CD14-positive monocyte (primary cell): Measurements from ENCODE around the gene MS4A5. TPM values are rescaled to one million over a fixed set of nuclear protein-coding genes. Genes with fewer than 3 reads are reported as not detected.

Experiments
- DNase-seq, 3 donors: peaks; one replicate each; pipeline ENCODE4 v3.0.0-alpha.2; 2011 to 2022
- H2AFZ ChIP-seq: 2 replicates; pipeline ENCODE4 v1.6.0; 2012; ENCODE audit warnings: mild to moderate bottlenecking, low read depth, low read length, inconsistent platforms; ENCODE audit not compliant: insufficient read depth, poor library complexity, severe bottlenecking
- H3K27ac ChIP-seq, 2 donors: 1 replicate in 1 of 2; 2 replicates in 1 of 2; pipeline ENCODE4 v1.5.1; 2012 to 2013; ENCODE audit warnings: low read length in 2 of 2, control low read depth in 1 of 2, inconsistent platforms in 1 of 2, low read depth in 1 of 2, mild to moderate bottlenecking in 1 of 2
- H3K27me3 ChIP-seq, 2 donors: one replicate each; pipeline versions ENCODE4 v1.6.0 to v1.6.1; 2011 to 2013; ENCODE audit warnings: low read length in 2 of 2; ENCODE audit not compliant: control insufficient read depth in 2 of 2, insufficient read depth in 2 of 2
- H3K36me3 ChIP-seq, 2 donors: replicated peaks in 1 of 2; 1 replicate in 1 of 2; 2 replicates in 1 of 2; pipeline versions ENCODE4 v1.5.1 to v1.6.1; 2012 to 2013; ENCODE audit warnings: low read length in 2 of 2, control low read depth in 1 of 2, inconsistent platforms in 1 of 2, mild to moderate bottlenecking in 1 of 2; ENCODE audit not compliant: insufficient read depth in 2 of 2, control insufficient read depth in 1 of 2
- H3K4me1 ChIP-seq, 2 donors: 1 replicate in 1 of 2; 2 replicates in 1 of 2; pipeline versions ENCODE4 v1.5.1 to v1.6.1; 2012 to 2013; ENCODE audit warnings: low read length in 2 of 2, control low read depth in 1 of 2, inconsistent platforms in 1 of 2, mild to moderate bottlenecking in 1 of 2, moderate library complexity in 1 of 2; ENCODE audit not compliant: insufficient read depth in 2 of 2, control insufficient read depth in 1 of 2
- H3K4me2 ChIP-seq: replicated peaks from 2 replicates; pipeline ENCODE3; 2012; ENCODE audit warnings: low read length, moderate library complexity, mild to moderate bottlenecking; ENCODE audit not compliant: poor library complexity, severe bottlenecking; ENCODE audit errors: extremely low read depth
- H3K4me3 ChIP-seq, 3 experiments: fragments of 200-600 bp in 1 of 3; sonication (generic) in 1 of 3; replicated peaks in 1 of 3; 1 replicate in 2 of 3; 2 replicates in 1 of 3; pipeline ENCODE4 v1.5.1; 2011 to 2013; ENCODE audit warnings: low read length in 3 of 3, mild to moderate bottlenecking in 3 of 3, control low read depth in 2 of 3, low read depth in 2 of 3, inconsistent platforms in 1 of 3, moderate library complexity in 1 of 3
- H3K79me2 ChIP-seq: 2 replicates; pipeline ENCODE4 v1.6.0; 2012; ENCODE audit warnings: mild to moderate bottlenecking, control low read depth, inconsistent platforms, low read length, moderate library complexity; ENCODE audit not compliant: insufficient read depth
- H3K9ac ChIP-seq: 2 replicates; pipeline ENCODE4 v1.6.0; 2017; ENCODE audit warnings: low read length, mild to moderate bottlenecking; ENCODE audit not compliant: insufficient read depth, poor library complexity, severe bottlenecking
- H3K9me3 ChIP-seq, 2 donors: replicated peaks in 1 of 2; 1 replicate in 1 of 2; 2 replicates in 1 of 2; pipeline versions ENCODE4 v1.5.1 to v1.6.1; 2012 to 2013; ENCODE audit warnings: low read length in 2 of 2, control low read depth in 1 of 2; ENCODE audit not compliant: control insufficient read depth in 1 of 2, insufficient read depth in 1 of 2
- H4K20me1 ChIP-seq: 2 replicates; pipeline ENCODE4 v1.6.0; 2012; ENCODE audit warnings: mild to moderate bottlenecking, low read length, control low read depth, moderate library complexity; ENCODE audit not compliant: insufficient read depth
- H3K27ac Mint-ChIP-seq, 7 donors: one replicate each; pipeline ENCODE4 v1.8.0; 2020; ENCODE audit warnings: mild to moderate bottlenecking in 7 of 7, mixed read lengths in 7 of 7, moderate library complexity in 6 of 7, inconsistent platforms in 2 of 7
- H3K27me3 Mint-ChIP-seq, 3 donors: one replicate each; pipeline ENCODE4 v1.8.0; 2021 to 2022; ENCODE audit warnings: low read depth in 3 of 3, mild to moderate bottlenecking in 3 of 3, mixed read lengths in 3 of 3, moderate library complexity in 3 of 3, inconsistent platforms in 1 of 3
- H3K36me3 Mint-ChIP-seq, 2 donors: one replicate each; pipeline ENCODE4 v1.8.0; 2020; ENCODE audit warnings: mixed read lengths in 2 of 2, inconsistent platforms in 1 of 2, mild to moderate bottlenecking in 1 of 2
- H3K4me1 Mint-ChIP-seq: one replicate; pipeline ENCODE4 v1.8.0; 2020; ENCODE audit warnings: mild to moderate bottlenecking, mixed read lengths
- H3K4me3 Mint-ChIP-seq, 2 donors: one replicate each; pipeline ENCODE4 v1.8.0; 2020; ENCODE audit warnings: mild to moderate bottlenecking in 2 of 2, mixed read lengths in 2 of 2, moderate library complexity in 1 of 2
- H3K9me3 Mint-ChIP-seq, 7 donors: one replicate each; pipeline ENCODE4 v1.8.0; 2020 to 2022; ENCODE audit warnings: mixed read lengths in 7 of 7, mild to moderate bottlenecking in 6 of 7, moderate library complexity in 6 of 7, inconsistent platforms in 2 of 7
- WGBS: methylation state at CpG from one replicate; pipeline ENCODE4 v1.1.5; 2013; ENCODE audit warnings: missing lambda C conversion rate; ENCODE audit not compliant: insufficient coverage; 5-methylcytosine and 5-hydroxymethylcytosine counted together
- intact Hi-C, 2 donors: fragments of 100-400 bp; cut with micrococcal nuclease; formaldehyde crosslinking; loops; one replicate each; pipeline versions ENCODE4 v1.15.0 to v1.15.1; 2023
- polyA plus RNA-seq, 3 donors: library from polyadenylated mRNA; depleted of rRNA in 1 of 3; unstranded in 2 of 3; stranded (reverse) in 1 of 3; fragments of 300-500 nt in 2 of 3; fragments of >200 nt in 1 of 3; fragmentation: Illumina TruSeq in 2 of 3; gene quantifications; 1 replicate in 2 of 3; 2 replicates in 1 of 3; pipeline ENCODE4 v1.2.3, GENCODE V29; 2012 to 2021
- TF ChIP-seq, protein P1 (sequence below): fragments of 200-600 bp; IDR thresholded peaks from one replicate; pipeline ENCODE4 v1.8.0; 2022; ENCODE audit warnings: antibody characterized with exemption, mild to moderate bottlenecking

Gene MS4A5
- polyA plus RNA-seq, 3 donors = not detected

GRCh38 chr11:60433401-60433800 is 4.0 kb downstream of the MS4A5 start:
- WGBS = no CpG with 5 or more reads among the region's 4 CpGs
- Histone ChIP-seq H3K36me3 (no peaks in the 10 kb centered on the region), H2AFZ (no peak overlapping the region), H3K79me2 (no peaks in the 10 kb centered on the region), H3K27ac (no peak overlapping the region), H3K4me1 (no peaks in the 10 kb centered on the region), H3K4me3 (no peak overlapping the region), H3K27me3 (peaks cover 0 to 2% of the 10 kb centered on the region in 2 donors), H3K4me2 (no peak overlapping the region), H4K20me1 (no peaks in the 10 kb centered on the region), H3K9me3 (no peaks in the 10 kb centered on the region), H3K9ac (no peak overlapping the region)
- Mint-ChIP-seq H3K27me3 (peaks cover 0 to 4% (median 0%) of the 10 kb centered on the region in 3 donors), H3K9me3 (peaks cover 0 to 3% (median 0%) of the 10 kb centered on the region in 7 donors), H3K4me1 (peaks cover 13% of the 10 kb centered on the region), H3K4me3 (no peak overlapping the region), H3K27ac (no peak overlapping the region), H3K36me3 (no peaks in the 10 kb centered on the region)
- intact Hi-C loops = no loop called here
- TF ChIP-seq, protein P1, sequence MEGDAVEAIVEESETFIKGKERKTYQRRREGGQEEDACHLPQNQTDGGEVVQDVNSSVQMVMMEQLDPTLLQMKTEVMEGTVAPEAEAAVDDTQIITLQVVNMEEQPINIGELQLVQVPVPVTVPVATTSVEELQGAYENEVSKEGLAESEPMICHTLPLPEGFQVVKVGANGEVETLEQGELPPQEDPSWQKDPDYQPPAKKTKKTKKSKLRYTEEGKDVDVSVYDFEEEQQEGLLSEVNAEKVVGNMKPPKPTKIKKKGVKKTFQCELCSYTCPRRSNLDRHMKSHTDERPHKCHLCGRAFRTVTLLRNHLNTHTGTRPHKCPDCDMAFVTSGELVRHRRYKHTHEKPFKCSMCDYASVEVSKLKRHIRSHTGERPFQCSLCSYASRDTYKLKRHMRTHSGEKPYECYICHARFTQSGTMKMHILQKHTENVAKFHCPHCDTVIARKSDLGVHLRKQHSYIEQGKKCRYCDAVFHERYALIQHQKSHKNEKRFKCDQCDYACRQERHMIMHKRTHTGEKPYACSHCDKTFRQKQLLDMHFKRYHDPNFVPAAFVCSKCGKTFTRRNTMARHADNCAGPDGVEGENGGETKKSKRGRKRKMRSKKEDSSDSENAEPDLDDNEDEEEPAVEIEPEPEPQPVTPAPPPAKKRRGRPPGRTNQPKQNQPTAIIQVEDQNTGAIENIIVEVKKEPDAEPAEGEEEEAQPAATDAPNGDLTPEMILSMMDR = no peak
- DNase-seq = no peak

DNA sequence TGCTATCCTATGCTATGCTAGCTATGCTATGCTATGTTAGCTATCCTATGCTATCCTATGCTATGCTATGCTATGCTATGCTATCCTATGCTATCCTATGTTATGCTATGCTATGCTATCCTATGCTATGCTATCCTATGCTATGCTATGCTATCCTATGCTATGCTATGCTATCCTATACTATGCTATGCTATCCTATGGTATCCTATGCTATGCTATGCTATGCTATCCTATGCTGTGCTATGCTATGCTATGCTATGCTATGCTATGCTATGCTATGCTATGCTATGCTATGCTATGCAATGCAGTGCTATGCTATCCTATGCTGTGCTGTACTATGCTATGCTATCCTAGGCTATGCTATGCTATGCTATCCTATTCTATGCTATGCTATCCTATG is 17.7 kb downstream of the MS4A5 start:
- no peaks in the 10 kb centered on the region for H3K9me3 ChIP-seq
- peaks cover 31% of the 10 kb centered on the region for H3K4me1 Mint-ChIP-seq
- H4K20me1 ChIP-seq = no peaks in the 10 kb centered on the region
- peaks cover 0 to 1% (median 0%) of the 10 kb centered on the region in 3 donors for H3K27me3 Mint-ChIP-seq
- peak overlapping the region in 3 of 7 donors; percentile 36 to 73 (median 42) for H3K27ac Mint-ChIP-seq
- TF ChIP-seq, protein P1 = no peak
- no peaks in the 10 kb centered on the region for H3K79me2 ChIP-seq
- peaks cover 14 to 28% of the 10 kb centered on the region in 2 donors for H3K4me1 ChIP-seq
- H3K4me3 Mint-ChIP-seq = no peak overlapping the region
- no peaks in the 10 kb centered on the region for H3K27me3 ChIP-seq
- DNase-seq = no peak
- H3K4me3 ChIP-seq = peak overlapping the region in 1 of 3 experiments; percentile 77
- H3K36me3 ChIP-seq = no peaks in the 10 kb centered on the region
- H3K36me3 Mint-ChIP-seq = no peaks in the 10 kb centered on the region
- no peak overlapping the region for H3K9ac ChIP-seq
- intact Hi-C loops = no loop called here
- H2AFZ ChIP-seq = no peak overlapping the region
- H3K4me2 ChIP-seq = peak overlapping the region; percentile 78
- H3K9me3 Mint-ChIP-seq = peaks cover 0 to 7% (median 2%) of the 10 kb centered on the region in 7 donors
- peak overlapping the region in 1 of 2 donors; percentile 82 for H3K27ac ChIP-seq
